ENCODE results near the gene PARVA. TPM values are rescaled to one million over a fixed set of nuclear protein-coding genes. Genes with fewer than 3 reads are reported as not detected.

The PARVA gene
- total RNA-seq, 1 experiment from 2014 or later = 22.9 TPM

DNA sequence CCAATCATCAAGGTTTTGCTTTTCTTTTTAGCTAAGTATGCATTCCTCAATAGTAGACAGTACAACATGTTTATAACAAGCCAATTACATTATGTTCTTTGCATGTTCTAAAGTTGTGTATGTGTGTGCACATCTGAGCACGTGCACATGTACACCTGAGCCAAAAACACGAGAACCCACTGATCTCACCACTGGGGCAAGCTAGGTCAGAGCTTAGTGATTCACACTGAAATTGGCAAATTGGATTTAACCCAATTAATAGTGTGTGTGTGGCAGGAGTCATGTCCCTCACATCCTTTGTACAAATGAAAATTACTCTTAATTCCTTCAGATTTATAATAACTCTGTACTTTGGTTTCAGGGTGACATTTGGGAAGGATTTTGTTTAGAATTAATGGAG, 151.1 kb downstream of the PARVA start:
- no peak overlapping the region for H3K4me3 Mint-ChIP-seq (ENCODE audit: low read depth, unreplicated experiment)
- H3K27me3 Mint-ChIP-seq (ENCODE audit: unreplicated experiment) = no peaks in the 10 kb centered on the region
- no TSS peak for BruUV-seq (replicated peaks)
- TF ChIP-seq, protein P1, sequence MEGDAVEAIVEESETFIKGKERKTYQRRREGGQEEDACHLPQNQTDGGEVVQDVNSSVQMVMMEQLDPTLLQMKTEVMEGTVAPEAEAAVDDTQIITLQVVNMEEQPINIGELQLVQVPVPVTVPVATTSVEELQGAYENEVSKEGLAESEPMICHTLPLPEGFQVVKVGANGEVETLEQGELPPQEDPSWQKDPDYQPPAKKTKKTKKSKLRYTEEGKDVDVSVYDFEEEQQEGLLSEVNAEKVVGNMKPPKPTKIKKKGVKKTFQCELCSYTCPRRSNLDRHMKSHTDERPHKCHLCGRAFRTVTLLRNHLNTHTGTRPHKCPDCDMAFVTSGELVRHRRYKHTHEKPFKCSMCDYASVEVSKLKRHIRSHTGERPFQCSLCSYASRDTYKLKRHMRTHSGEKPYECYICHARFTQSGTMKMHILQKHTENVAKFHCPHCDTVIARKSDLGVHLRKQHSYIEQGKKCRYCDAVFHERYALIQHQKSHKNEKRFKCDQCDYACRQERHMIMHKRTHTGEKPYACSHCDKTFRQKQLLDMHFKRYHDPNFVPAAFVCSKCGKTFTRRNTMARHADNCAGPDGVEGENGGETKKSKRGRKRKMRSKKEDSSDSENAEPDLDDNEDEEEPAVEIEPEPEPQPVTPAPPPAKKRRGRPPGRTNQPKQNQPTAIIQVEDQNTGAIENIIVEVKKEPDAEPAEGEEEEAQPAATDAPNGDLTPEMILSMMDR (IDR thresholded peaks at IDR 0.05; ENCODE audit: unreplicated experiment) = no peak
- no peak for DNase-seq
- H3K27ac Mint-ChIP-seq (ENCODE audit: unreplicated experiment) = no peak overlapping the region
- no peaks in the 10 kb centered on the region for H3K9me3 Mint-ChIP-seq (ENCODE audit: low read depth, unreplicated experiment)
- H3K4me1 Mint-ChIP-seq (ENCODE audit: low read depth, unreplicated experiment) = no peaks in the 10 kb centered on the region
- intact Hi-C loops (cut with micrococcal nuclease; ENCODE audit: unreplicated experiment) = no loop called here
- CTCF ChIA-PET = interaction anchor here (0.7 kb wide), 1 partner anchor 326 kb away, joined by 4 read pairs; no protein-coding TSS in a partner anchor
- H3K36me3 Mint-ChIP-seq (ENCODE audit: insufficient read depth, unreplicated experiment) = no peaks in the 10 kb centered on the region

GRCh38 chr11:12529041-12529440, 151.7 kb downstream of the PARVA start:
- no TSS peak for BruUV-seq (replicated peaks)
- Mint-ChIP-seq H3K27me3 (ENCODE audit: unreplicated experiment) (no peaks in the 10 kb centered on the region), H3K36me3 (ENCODE audit: insufficient read depth, unreplicated experiment) (no peaks in the 10 kb centered on the region), H3K27ac (ENCODE audit: unreplicated experiment) (no peak overlapping the region), H3K4me1 (ENCODE audit: low read depth, unreplicated experiment) (no peaks in the 10 kb centered on the region), H3K9me3 (ENCODE audit: low read depth, unreplicated experiment) (no peaks in the 10 kb centered on the region), H3K4me3 (ENCODE audit: low read depth, unreplicated experiment) (no peak overlapping the region)
- TF ChIP-seq, protein P1 (IDR thresholded peaks at IDR 0.05; ENCODE audit: unreplicated experiment) = no peak
- DNase-seq = no peak
- CTCF ChIA-PET = interaction anchor here (0.7 kb wide), 1 partner anchor 325 kb away, joined by 4 read pairs; no protein-coding TSS in a partner anchor
- intact Hi-C loops (cut with micrococcal nuclease; ENCODE audit: unreplicated experiment) = no loop called here

GRCh38 chr11:12529793-12530192, 152.4 kb downstream of the PARVA start:
- no peaks in the 10 kb centered on the region for H3K9me3 Mint-ChIP-seq (ENCODE audit: low read depth, unreplicated experiment)

DNA sequence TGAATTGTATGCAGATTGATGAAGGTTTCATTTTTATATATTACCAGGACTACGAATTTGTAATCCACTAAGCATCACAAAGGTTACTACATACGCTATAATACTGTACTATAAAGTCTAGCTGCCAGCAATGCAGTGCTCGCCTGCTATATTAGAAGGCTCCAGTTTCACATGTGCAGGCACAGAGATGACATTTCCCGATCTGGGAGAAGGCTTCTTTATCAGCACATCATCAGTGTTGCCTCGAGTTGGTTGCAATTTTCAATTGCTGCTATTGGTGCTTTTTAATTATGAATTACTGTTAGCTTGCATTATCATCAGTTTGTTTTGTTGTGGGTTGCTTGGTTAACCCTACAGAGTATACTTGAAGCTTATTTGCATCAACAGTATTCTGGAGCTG, 153.6 kb downstream of the PARVA start:
- intact Hi-C loops (cut with micrococcal nuclease; ENCODE audit: unreplicated experiment) = no loop called here
- no peaks in the 10 kb centered on the region for H3K4me1 Mint-ChIP-seq (ENCODE audit: low read depth, unreplicated experiment)
- no peak overlapping the region for H3K27ac Mint-ChIP-seq (ENCODE audit: unreplicated experiment)
- no peak overlapping the region for H3K4me3 Mint-ChIP-seq (ENCODE audit: low read depth, unreplicated experiment)
- no peaks in the 10 kb centered on the region for H3K27me3 Mint-ChIP-seq (ENCODE audit: unreplicated experiment)
- BruUV-seq (replicated peaks) = no TSS peak
- TF ChIP-seq, protein P1 (IDR thresholded peaks at IDR 0.05; ENCODE audit: unreplicated experiment) = no peak
- no peaks in the 10 kb centered on the region for H3K9me3 Mint-ChIP-seq (ENCODE audit: low read depth, unreplicated experiment)
- DNase-seq = no peak
- H3K36me3 Mint-ChIP-seq (ENCODE audit: insufficient read depth, unreplicated experiment) = no peaks in the 10 kb centered on the region
- CTCF ChIA-PET = no interaction called here

More at GRCh38 chr11:12529793-12530192, 152.4 kb downstream of the PARVA start:
- H3K27me3 Mint-ChIP-seq (ENCODE audit: unreplicated experiment) = no peaks in the 10 kb centered on the region
- DNase-seq = no peak
- no peaks in the 10 kb centered on the region for H3K4me1 Mint-ChIP-seq (ENCODE audit: low read depth, unreplicated experiment)
- no TSS peak for BruUV-seq (replicated peaks)
- no peak overlapping the region for H3K4me3 Mint-ChIP-seq (ENCODE audit: low read depth, unreplicated experiment)
- CTCF ChIA-PET = no interaction called here
- no peaks in the 10 kb centered on the region for H3K36me3 Mint-ChIP-seq (ENCODE audit: insufficient read depth, unreplicated experiment)
- TF ChIP-seq, protein P1 (IDR thresholded peaks at IDR 0.05; ENCODE audit: unreplicated experiment) = no peak
- intact Hi-C loops (cut with micrococcal nuclease; ENCODE audit: unreplicated experiment) = no loop called here
- no peak overlapping the region for H3K27ac Mint-ChIP-seq (ENCODE audit: unreplicated experiment)

Measured in Calu3 (cell line).